GM12891 (cell line): ENCODE measurements around the gene ANKFN1.

ENCODE experiments used
- PAX5 ChIP-seq: IDR thresholded peaks from 2 replicates; pipeline ENCODE4 v1.6.1; 2011; ENCODE audit warnings: low read length, moderate library complexity, mild to moderate bottlenecking; ENCODE audit not compliant: insufficient read depth, severe bottlenecking
- POLR2A ChIP-seq: IDR thresholded peaks from 2 replicates; pipeline ENCODE4 v1.6.1; 2011; ENCODE audit warnings: low read depth, low read length, control low read depth
- POLR2AphosphoS5 ChIP-seq: IDR thresholded peaks from 2 replicates; pipeline ENCODE4 v1.6.1; 2011; ENCODE audit warnings: low read depth, low read length, control low read depth
- POU2F2 ChIP-seq: IDR thresholded peaks from 2 replicates; pipeline ENCODE4 v1.6.1; 2011; ENCODE audit warnings: low read depth, mild to moderate bottlenecking, control low read depth, low read length, moderate library complexity
- SPI1 ChIP-seq: IDR thresholded peaks from 2 replicates; pipeline ENCODE4 v1.6.1; 2011; ENCODE audit warnings: low read depth, low read length, control low read depth
- TAF1 ChIP-seq: IDR thresholded peaks from 2 replicates; pipeline ENCODE4 v1.6.1; 2011; ENCODE audit warnings: low read depth, low read length, control low read depth

DNA sequence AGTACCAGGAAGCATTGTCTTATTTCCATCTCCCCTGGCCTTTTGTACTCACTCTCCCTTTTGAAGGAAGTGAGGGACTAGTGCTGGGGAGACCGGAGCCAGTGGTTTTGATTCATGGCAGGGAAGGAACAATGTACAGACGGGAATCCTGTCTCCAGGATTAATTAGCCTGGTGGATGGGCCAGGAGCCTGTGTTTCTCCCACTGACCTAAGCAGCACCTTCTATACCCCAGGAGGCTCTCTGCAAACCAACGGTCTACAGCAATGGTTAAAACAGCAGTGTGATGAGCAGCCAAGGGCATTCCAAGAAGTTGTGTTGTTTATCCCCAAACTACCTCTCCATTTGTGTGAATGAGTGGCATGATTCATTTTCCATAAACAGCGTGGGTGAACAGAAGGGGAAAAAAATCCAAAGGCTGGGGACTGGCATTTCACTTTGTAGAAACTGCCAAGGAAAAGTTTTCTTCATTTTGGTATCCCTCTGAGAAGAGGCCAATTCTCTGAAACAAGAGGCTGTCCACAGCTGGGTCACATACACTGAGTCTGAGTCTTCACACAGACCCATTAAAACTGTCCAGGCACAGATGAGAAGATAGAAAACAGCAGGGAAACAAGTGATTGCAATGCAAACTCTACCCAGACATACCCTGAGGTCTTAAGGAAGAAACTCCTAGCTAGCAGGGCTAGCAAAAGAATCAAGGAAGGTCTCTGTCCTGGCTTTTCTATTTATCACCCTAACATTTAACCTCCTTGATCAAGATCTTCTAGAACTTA is 18.1 kb downstream of the ANKFN1 start:
- TF ChIP-seq SPI1 (no peak), TAF1 (no peak), POLR2AphosphoS5 (no peak), POLR2A (no peak), PAX5 (no peak), POU2F2 (no peak)
